Retina (tissue), 1 donor: ENCODE results near the gene CD276.

Experiments
- DNase-seq: peaks from one replicate; pipeline ENCODE4 v3.0.0-alpha.2; 2016

Gene CD276

DNA sequence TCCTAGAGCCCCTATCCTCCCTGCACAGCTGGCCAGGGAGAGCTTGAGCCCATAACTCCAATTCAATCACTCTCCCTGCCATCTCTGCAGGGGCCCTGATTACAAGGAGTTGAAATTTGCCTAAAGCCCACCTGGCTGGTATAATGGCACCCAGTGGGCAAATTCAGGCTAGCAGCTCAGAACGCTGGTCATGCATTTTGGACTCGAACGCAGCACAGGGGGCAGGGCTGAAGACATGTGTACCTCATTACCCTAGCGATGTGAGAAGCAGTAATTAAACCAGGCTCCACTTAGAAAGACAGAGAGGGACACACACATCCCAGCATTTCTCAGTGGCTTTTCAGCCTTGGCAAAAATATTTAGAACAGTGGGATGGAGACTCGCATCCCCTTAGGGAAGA is 65.8 kb downstream of the CD276 start:
- DNase-seq, result no peak

DNA sequence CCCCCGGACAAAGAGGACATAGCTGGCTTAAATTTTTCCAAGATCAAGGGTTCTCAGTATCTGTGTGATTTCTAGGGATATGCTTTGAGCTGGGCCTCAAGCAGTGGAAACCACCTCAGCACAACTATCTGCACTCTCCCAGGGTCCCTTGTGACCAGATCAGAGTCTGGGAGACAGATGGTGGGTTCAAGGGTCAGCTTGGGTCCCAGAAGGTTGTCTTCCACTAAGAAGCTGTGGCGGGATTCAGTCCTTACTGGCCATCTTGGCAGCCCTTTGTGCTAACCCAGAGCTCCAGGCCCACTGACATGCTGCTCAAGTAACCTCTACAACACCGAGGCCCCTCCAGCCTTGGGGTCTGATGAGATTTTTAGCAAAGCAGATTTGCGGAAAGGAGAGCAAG is 66.3 kb downstream of the CD276 start:
- DNase-seq, result peak; percentile 50

DNA sequence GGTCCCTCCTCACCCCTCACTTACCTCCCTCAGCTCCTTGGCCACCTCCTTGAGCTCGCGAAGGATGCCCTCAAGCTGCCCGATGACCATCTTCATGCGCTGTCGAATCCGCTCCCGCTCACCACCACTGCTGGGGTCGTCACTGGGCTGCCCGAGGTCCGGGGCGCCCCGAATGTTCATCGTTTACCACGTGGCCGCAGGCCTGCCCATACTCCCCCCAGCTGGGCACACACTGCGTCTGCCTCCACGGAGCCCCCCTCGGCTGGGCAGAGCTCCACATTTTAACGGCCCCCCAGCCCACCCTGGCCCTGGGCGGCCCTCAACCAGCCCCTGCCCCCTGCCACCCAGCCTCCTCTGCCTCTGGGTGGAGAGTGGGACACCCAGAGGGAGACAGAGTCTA is 66.8 kb downstream of the CD276 start:
- DNase-seq, result no peak

DNA sequence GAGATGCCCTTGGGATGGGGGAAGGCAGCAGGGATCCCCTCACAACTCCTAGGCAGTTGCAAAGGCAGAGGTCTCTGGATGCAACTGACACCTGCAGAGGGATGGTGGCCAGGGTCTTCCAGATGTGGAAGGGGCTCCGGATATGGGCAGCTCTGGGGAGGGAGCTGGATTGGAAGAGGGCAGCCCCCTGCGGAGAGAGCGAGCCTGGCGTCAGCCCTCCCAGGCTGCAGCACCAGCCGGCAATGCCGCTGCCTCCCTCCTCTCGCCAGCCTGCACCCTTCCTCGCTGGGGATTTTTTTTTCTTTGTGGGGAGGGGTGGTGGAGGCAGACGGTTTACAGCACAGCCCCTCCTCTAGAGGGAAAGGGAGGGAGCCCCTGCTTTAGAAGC is 67.3 kb downstream of the CD276 start:
- peak; percentile 56 for DNase-seq

DNA sequence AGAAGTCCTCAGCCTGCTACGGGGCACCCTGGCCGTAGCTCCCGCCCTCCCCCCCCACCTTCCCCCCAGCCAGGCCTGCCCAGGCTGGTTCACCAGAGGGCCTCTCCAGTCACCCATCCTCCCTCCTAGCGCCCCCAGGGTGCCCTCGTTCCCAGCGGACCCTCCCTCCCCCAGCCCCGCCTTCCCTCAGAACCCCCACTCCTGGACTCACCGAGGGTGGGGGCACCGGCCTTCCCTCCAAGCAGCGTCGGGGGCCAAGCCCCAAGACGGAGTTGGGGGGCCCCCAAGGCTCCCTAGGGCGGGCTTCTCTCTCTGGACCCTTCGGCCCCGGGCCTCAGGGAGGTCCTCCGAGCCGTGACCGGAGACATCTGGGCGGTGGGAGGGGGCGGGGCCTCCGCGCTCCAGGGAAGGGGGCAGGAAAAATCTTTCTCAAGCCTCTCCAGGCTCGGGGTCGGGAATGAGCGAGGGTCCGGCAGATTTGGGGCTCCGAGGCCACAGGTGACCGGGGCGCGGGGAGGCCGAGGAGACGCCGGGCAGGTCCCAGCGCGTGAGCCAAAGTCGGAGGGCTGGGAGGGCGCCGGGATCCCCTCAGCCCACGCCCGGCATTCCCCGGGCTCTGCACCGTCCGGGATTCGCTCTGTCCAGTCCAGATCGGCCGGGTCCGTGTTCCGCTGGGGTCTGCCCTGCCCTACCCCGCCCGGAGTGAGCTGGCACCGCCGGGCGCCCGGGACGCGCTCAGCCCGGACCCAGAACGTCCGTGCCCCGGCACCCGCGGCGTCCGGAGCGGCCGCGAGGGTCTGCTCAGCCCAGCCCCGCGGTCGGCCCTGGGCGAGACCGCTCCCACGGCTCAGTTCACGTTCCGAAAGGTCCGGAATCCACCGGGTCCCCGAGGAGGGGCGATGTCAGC is 68.0 kb downstream of the CD276 start:
- peak; percentile 66 for DNase-seq

DNA sequence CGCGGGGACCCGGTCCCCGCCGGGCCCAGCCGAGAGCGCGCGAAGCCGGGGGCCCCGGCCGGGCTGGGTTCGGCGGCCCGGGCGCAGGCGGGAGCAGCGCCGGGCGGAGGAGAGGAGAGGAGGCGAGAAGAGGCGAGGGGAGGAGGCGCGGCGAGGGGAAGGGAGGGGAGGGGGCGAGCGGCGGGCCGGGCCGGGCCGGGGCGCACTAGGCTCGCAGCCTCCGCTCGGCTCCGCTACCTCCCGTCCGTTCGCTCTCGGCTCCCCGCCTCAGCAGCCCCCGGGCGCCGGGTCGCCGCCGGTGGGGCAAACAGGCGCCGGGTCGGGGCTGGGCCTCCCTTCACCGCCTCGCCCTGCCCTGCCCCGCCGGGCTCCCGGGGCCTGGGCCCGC is 68.6 kb downstream of the CD276 start:
- no peak for DNase-seq

DNA sequence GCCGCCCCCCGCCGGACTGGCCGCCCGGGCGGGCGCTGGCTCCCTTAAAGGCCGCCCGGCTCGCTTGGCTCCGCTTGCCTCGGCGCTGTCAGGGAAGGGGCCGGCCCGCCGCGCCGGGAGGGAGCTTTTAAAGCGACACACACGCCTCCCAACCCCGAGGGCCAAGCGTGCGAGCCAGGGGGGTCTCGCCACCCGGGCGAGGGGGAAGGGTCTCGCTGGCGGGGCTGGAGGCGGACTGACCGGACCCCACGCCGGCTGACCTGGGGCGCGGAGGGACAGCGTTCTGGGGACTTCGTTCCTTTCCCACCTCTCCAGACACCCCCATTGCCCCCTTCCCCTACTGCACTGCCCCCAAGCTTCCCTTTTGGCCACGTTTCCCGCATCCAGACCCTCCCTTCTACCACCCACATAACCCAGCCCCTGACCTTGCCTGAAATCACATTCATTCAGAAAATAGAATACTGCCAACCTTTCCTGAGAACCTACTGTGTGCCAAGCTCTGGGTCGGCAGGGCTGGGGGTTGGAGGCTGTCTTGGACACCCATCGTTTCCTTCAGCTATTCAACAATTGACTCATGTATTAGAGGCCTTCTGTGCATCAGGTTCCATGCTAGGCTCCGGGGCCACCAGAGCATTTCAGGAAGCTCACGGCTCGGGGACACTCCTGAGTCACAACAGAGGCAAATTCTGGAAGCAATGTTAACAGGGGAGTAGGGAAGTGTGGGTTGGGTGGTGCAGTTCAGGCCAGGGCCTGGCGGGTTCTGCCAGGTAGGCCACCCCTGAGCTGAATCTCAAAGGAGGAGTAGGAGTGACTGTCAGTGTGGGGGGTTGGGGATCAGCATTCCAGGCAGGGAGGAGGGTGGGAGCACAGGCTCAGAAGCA is 69.3 kb downstream of the CD276 start, which contains the start of gene INSYN1:
Gene INSYN1, minus strand, starts transcription at position 102 of the 881 bp plus-strand sequence. CDS start 2,221 bp downstream, outside the sequence.
- DNase-seq, result peak; percentile 52

DNA sequence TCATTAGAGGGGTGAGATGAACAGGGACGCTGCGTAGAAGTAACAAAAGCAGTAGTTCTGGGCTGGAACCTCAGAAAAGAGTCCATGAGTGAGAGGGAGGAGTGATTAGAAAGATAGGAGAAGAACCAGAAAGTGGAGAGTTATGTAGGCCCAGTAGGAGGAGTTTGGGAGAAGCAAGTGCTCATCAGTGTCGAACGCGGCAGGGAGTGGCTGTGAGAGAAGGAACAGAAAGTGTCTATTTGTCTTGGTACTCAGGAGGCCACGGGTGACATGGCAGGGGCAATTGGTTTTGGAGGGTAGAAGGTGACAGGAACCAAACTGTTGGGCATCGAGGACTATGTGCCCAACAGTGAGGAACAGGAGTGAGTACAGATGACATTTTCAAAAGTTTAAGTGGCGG is 70.3 kb downstream of the CD276 start:
- no peak for DNase-seq

DNA sequence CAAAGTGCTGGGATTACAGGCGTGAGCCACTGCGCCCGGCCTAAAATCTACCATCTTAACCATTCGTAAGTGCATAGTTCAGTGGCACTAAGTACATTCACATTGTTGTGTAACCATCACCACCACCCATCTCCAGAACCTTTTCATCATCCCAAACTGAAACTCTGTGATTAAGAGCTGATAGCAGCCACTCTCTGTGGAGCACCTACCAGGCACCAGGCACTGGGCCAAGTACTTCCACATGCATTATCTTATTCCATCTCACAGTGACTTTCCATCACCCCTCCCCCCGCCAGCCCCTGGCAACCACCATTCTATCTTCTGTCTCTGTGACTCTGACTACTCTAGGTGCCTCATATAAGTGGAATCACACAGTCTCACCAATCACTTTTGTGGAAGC is 71.3 kb downstream of the CD276 start:
- no peak for DNase-seq

DNA sequence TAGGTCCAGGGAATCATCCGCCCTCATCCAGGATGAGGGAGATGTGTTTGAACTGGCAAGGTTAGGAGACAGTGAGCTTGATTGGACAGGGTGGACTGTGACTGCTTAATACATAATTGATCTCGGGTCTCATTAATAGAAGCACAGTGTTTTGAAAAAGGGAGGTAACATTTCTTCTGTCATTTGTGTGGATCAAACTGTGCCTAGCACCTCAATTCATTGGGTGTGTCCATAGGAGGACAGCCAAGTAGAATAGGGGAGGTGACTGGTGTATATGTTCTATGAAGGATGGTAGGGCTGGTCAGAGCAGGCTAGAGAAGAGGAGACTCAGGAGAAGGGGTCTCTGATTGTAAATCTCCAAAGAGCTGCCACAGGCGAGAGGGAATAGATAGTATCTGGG is 71.8 kb downstream of the CD276 start:
- no peak for DNase-seq

DNA sequence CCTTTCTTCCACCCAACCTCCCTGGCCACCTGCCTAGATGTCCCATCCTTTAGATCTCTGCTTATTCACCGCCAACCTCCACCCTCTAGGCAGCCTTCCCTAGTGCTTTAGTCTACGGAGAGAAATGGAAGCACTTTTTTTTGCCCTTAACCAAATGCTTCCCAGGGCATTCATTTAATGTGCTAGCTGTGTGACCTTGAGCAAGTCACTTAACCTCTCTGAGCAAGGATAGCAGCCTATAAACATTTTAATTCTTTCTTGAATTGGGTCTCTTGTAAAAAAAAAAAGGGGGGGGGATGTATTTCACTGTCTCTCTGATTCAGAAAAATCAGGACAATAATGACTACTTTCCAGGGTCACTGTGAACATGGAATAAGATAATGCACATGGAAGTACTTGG is 72.2 kb downstream of the CD276 start:
- no peak for DNase-seq

DNA sequence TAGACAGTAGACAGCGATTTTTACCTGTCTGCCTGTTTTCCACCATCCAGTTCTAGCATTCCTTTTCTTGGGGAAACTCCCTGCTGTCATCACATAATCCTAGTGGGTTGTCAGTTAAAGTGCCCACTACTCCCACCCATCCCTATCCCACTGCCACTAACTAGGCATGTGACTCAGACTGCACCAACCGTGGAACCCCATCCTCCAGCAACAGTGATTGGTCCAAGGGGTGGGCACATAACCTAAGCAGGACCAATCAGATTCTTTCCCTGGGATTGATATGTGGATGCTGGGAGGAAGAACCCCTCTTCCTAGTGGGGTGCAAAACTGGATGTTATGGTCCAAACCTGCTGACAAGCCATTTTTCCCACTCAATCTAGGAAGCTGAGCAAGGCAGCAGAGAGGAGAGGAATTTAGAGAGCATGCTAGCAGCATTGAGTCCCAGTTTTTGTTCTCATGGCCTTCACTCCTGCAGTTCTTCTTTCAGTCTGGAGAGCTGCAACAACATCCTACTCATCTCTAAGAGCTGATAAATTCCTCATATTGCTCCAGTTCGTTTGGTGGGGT is 72.8 kb downstream of the CD276 start:
- no peak for DNase-seq

DNA sequence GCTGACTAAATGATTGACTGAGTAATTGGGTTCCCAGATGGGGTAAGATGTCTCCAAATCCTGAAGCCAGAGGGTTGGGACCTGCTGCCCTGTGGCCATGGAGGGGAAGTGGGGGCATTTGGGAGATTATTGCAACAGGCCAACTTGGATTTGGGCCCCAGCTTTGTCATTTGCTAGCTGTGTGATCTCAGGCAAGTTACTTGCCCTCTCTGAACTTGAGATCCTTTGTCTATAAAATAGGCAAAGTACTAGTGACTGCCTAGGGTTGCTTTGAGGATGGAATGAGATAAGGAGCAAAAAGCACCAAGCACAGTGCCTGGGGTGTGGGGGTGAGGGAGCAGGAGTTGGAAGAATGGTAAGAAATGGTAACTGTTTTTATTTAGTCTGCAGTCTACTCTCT is 73.4 kb downstream of the CD276 start:
- DNase-seq, result no peak

DNA sequence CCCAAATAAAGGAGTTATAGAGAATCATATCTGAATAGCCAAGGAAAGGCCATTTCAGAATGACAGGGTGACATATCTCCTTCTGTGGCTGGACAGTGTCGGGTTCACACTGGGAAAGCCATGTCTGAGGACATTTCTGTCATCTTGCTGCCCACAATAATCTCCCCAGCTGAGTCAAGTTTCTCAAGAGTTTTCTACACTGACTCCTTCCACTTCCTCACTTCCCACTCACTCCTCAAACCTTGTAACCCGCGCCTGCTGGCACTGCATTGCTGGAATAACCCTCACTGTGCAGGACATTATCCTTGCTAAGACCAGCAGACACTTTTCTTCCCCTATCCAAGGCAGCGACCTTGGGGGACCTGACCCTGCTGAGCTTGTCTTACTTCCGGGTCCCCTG is 74.3 kb downstream of the CD276 start:
- no peak for DNase-seq

DNA sequence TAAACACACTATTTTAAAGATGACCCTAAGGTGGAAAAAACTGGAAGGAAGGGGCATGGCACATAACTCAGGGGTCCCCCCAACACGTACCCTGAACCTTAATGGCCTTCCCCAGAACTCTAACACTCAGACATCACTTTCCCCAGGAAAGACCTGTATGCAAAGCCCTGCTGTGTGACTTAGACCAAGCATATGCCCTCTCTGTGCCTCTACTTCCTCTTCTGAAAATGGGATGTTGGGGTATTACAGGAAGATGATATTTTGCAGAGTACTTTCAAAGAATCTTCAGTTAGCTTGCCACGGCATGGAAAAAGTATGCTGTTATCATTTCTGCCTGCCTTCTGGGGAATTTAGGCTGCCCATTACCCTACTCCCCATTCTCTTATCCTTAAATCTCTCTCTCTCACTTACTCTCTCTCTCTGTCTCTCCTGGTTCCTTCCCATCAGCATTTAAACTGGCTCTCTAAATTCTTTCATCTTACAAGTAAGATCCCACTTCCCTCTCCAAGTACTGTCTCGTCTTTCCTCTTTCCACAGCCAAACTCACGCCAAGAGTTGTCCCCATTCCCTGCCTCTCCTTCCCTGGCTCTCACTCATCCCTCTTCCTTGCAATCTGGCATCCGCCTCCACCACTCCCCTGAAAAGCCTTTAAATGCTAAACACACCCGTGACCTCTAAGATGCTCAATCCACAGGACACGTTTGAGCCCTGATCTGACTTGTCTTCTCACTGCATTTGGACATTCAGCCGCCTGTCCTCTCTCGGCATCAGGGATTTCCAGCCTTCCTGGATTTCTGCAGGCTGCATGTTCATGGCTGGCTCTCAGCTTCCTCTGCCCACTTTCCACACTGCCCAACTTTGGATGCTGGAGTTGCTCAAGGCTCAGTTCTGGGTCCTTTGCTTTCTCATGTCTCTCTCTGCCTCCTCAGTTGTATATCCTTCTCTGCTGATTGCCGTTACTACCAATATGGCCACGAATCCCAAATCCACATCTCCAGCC is 76.4 kb downstream of the CD276 start:
- no peak for DNase-seq

DNA sequence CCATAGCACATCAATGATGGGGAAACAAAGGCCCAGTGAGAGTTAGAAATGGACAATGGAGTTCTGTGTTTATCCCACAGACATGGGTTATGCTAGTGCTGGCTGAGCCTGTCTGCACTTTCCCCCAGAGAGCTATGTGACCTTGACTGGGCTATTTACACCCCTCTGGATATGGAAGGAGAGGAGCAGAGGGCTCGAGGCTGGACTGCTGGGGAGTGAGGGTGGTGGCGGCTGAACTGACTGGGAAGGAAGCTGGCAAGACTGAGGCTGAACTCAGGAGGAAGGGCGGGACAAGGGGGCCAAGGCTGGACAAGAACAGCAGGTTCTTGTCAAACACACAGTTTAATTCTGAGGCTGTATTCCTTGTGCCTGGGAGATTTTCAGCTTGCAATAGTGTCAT is 79.7 kb downstream of the CD276 start:
- no peak for DNase-seq
